ENCODE measurements around the gene RSBN1L.
"Not testable (repeated sequence)": the region's sequence is repeated elsewhere in the genome, so short reads cannot be mapped to it uniquely, and the experiment has no call there.

GRCh38 chr7:77784426-77784825, 88.2 kb downstream of the RSBN1L start:
- TF ChIP-seq EP300, POLR2AphosphoS5 (IDR thresholded peaks at IDR 0.05): not testable (repeated sequence)

All from gastroesophageal sphincter (tissue), 2 donors.